GM12875 (cell line): ENCODE results near the gene DDX56.
A peak's percentile ranks its signal among the peaks of the same experiment; 100 is the strongest.
"Not testable (repeated sequence)": the region's sequence is repeated elsewhere in the genome, so short reads cannot be mapped to it uniquely, and the experiment has no call there.

Experiments
- H3K4me3 ChIP-seq: one replicate; pipeline ENCODE4 v1.5.1; 2011; ENCODE audit warnings: low read depth, low read length, control low read depth
- CTCF ChIP-seq: IDR thresholded peaks from 2 replicates; pipeline ENCODE4 v1.5.1; 2011; ENCODE audit warnings: low read depth, mild to moderate bottlenecking, control low read depth, inconsistent platforms, low read length, moderate library complexity, borderline replicate concordance; ENCODE audit not compliant: insufficient read depth

Gene DDX56

GRCh38 chr7:44567884-44568283, 5.8 kb downstream of the DDX56 start:
- TF ChIP-seq CTCF, result no peak
- H3K4me3 ChIP-seq, result no peak overlapping the region

DNA sequence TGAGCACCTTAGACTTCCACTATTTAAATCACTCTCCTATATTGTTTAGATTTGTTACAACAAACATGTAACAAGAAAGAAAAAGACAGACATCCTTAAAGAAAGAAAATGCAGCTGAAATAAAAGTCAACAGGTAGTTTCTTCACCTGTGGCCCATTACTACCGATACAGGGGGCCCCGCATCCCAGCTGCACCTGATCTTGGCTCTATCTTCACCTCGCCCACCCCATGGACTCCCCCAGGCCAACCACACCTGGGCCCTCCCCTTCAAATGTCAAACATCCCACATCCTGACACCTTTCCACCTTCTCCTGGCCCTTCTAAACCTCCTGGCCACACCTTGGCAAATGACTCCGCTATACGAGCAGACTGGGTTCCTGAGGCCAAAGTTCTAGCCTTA, 7.0 kb downstream of the DDX56 start:
- TF ChIP-seq CTCF, result no peak
- H3K4me3 ChIP-seq, result no peak overlapping the region

DNA sequence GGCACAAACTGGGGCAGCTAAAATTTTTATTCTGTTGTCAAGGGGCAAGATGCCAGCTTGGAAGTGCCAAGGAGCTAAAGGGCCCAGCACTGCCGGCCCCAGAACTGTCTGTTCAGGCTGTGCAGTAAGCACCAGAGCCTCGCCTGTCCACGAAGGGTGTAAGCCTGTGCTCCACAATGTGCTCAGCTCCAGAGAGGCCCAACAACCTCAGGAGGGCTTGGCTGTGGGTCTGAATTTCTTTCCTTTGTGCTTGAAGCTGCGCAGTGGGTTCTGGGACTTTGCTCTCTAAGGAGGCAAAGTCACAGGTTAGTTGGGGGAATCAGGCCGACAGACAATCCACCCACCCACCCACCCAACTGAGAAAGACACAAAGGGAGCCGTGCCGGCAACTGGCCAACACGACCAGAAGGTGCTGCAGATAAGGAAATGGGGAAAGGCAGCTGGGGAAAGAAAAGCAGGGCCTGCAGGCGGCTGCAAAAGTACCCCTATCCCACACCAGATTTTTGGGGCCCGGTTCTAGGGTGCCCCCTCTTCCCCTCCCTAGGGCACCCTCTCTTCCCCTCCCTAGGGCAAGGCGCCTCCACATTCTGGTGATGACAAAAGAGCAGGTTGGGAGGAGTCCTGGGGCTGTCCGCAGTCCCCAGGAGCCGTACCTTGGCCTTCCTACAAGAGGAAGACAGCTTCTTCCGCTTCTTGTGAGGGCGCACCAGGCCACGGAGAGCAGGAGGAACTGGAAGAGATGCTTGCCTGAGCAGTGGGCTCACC, 7.7 kb downstream of the DDX56 start:
- no peak for TF ChIP-seq CTCF

DNA sequence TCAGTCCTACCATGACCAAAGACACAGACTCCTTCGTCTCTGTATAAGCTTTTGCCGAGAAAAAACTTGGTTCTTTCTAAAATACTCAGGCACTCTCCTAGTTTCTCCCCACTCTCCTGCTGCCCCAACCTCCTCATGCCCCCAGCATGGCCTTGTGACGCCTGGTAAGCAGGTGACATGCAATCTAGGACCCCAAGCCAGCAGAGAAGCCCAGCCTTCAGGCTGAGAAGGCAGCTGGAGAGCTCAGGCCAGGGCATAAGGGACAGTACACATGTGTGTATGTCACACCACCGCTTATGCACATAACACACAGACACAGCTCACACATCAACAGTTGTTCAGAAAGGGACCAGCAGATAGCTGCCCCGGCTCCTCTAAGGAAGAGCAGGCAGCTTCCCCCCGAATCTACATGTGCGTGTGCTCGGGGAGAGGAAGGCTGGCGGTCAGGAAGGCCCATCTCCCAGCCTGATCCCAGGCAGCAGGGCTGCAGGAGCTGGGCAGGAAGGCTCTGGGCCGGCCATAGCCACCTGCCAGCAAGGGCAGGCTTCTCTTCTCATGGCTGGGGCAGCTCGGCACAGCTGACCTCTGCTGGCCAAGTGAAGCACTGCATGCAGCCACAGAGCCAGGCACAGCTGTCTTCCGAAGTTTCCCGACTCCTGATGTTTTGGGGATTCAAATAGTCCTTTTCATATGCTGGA, 8.5 kb downstream of the DDX56 start:
- peak; percentile 97 for TF ChIP-seq CTCF
- no peak overlapping the region for H3K4me3 ChIP-seq

More for the DNA sequence above, 7.7 kb downstream of the DDX56 start:
- H3K4me3 ChIP-seq, result no peak overlapping the region

DNA sequence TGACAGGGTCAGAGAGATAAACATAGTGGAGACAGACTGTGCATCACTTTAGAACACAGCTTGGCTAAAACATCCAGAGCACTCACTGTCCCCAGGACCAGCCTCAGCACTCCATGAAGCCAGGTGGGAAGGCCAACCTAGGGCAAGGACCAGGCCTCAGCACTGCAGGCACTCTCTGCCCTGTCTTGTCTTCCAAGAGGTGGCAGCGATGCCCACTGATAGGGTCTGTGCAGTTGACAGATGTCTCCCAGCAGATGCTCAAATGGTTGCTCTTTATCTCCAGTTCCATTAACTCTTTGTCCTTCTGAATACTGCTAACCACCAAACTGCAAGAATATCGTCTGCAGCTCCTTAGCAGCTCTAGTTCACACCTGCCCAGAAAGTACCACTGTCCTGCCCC, 9.1 kb downstream of the DDX56 start:
- no peak overlapping the region for H3K4me3 ChIP-seq
- no peak for TF ChIP-seq CTCF

- no peak for TF ChIP-seq CTCF
- H3K4me3 ChIP-seq, result no peak overlapping the region
Measured at GRCh38 chr7:44563171-44563679, 10.5 kb downstream of the DDX56 start.

DNA sequence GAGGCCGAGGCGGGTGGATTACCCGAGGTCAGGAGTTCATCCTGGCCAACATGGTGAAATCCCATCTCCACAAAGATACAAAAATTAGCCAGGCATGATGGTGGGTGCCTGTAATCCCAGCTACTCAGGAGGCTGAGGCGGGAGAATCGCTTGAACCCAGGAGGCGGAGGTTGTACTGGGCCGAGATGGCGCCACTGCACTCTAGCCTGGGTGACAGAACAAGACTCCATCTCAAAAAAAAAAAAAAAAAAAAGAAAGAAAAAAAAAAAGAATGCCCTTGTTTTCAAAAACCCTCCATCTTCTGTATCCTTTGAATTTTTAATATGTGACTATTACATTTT, 11.1 kb downstream of the DDX56 start:
- H3K4me3 ChIP-seq, result not testable (repeated sequence)
